IMR-90 (cell line): ENCODE results near the gene SNX3. TPM values are rescaled to one million over a fixed set of nuclear protein-coding genes. Genes with fewer than 3 reads are reported as not detected.

Source experiments
- ATAC-seq: fragments of 200-7000 bp; cut with Tn5 transposase; 2 replicates; pipeline ENCODE4 v1.9.1; 2020; ENCODE audit warnings: low read depth, mild to moderate bottlenecking, moderate library complexity
- BruUV-seq: library from RNA; stranded (reverse); fragments of 400-500 nt; replicated peaks from 2 replicates; lab custom pipeline; 2021; lab: Mats Ljungman, UMichigan
- CTCF ChIA-PET: fragments of 300-600 bp; formaldehyde crosslinking; extraction: SDS; loops from one replicate; lab custom pipeline; 2021; ENCODE audit warnings: antibody characterized with exemption; lab: Yijun Ruan, JAX
- POLR2A ChIA-PET: fragments of 300-600 bp; sonication (Branson Sonifier 250); formaldehyde crosslinking; loops from one replicate; lab custom pipeline; 2022; ENCODE audit warnings: antibody characterized with exemption; ENCODE audit not compliant: unreplicated experiment; lab: Charles Lee
- DNase-seq: peaks from one replicate; pipeline ENCODE4 v3.0.0; 2013
- H2AFZ ChIP-seq: replicated peaks from 2 replicates; pipeline ENCODE3; 2013; ENCODE audit warnings: low read length, mild to moderate bottlenecking; ENCODE audit not compliant: poor library complexity
- H2AK5ac ChIP-seq: 2 replicates; pipeline ENCODE4 v1.6.1; 2013; ENCODE audit warnings: low read depth, low read length, inconsistent platforms
- H2AK9ac ChIP-seq: replicated peaks from 2 replicates; pipeline ENCODE3; 2013; ENCODE audit warnings: mild to moderate bottlenecking, low read depth, low read length, moderate library complexity; ENCODE audit not compliant: poor library complexity
- H2BK120ac ChIP-seq: 2 replicates; pipeline ENCODE4 v1.6.1; 2013; ENCODE audit warnings: low read depth, low read length, inconsistent platforms
- H2BK15ac ChIP-seq: 3 replicates; pipeline ENCODE4 v1.6.1; 2013; ENCODE audit warnings: low read depth, low read length, inconsistent platforms
- H2BK20ac ChIP-seq: 2 replicates; pipeline ENCODE4 v1.6.1; 2013; ENCODE audit warnings: low read depth, mild to moderate bottlenecking, inconsistent platforms, low read length, moderate library complexity
- H2BK5ac ChIP-seq: 2 replicates; pipeline ENCODE4 v1.6.1; 2013; ENCODE audit warnings: mild to moderate bottlenecking, low read depth, low read length, inconsistent platforms; ENCODE audit not compliant: poor library complexity, severe bottlenecking
- H3K14ac ChIP-seq: replicated peaks from 2 replicates; pipeline ENCODE4 v1.6.1; 2013; ENCODE audit warnings: low read depth, low read length, inconsistent platforms
- H3K18ac ChIP-seq: 2 replicates; pipeline ENCODE4 v1.6.1; 2013; ENCODE audit warnings: low read depth, low read length, control low read depth
- H3K23ac ChIP-seq: 2 replicates; pipeline ENCODE4 v1.6.1; 2013; ENCODE audit warnings: low read depth, low read length, inconsistent platforms
- H3K27ac ChIP-seq: 2 replicates; pipeline ENCODE4 v1.5.1; 2013; ENCODE audit warnings: mild to moderate bottlenecking, control low read depth, low read length; ENCODE audit not compliant: insufficient read depth
- H3K27me3 ChIP-seq: 2 replicates; pipeline ENCODE4 v1.6.1; 2013; ENCODE audit warnings: low read length; ENCODE audit not compliant: control insufficient read depth, insufficient read depth
- H3K36me3 ChIP-seq: 2 replicates; pipeline ENCODE4 v1.6.1; 2013; ENCODE audit warnings: low read length, mixed read lengths; ENCODE audit not compliant: control insufficient read depth, insufficient read depth
- H3K4ac ChIP-seq: 2 replicates; pipeline ENCODE4 v1.6.1; 2013; ENCODE audit warnings: low read depth, low read length, inconsistent platforms
- H3K4me1 ChIP-seq: 2 replicates; pipeline ENCODE4 v1.6.1; 2013; ENCODE audit warnings: low read length, mixed read lengths; ENCODE audit not compliant: control insufficient read depth, insufficient read depth
- H3K4me2 ChIP-seq: 2 replicates; pipeline ENCODE4 v1.6.1; 2013; ENCODE audit warnings: low read depth, mild to moderate bottlenecking, control low read depth, low read length, moderate library complexity
- H3K4me3 ChIP-seq: 2 replicates; pipeline ENCODE4 v1.5.1; 2013; ENCODE audit warnings: low read depth, mild to moderate bottlenecking, control low read depth, low read length, moderate library complexity; ENCODE audit not compliant: insufficient read depth
- H3K56ac ChIP-seq: 2 replicates; pipeline ENCODE4 v1.6.1; 2013; ENCODE audit warnings: low read length, inconsistent platforms; ENCODE audit not compliant: insufficient read depth; ENCODE audit errors: extremely low read depth
- H3K79me1 ChIP-seq, 2 experiments: 2 replicates each; pipeline ENCODE4 v1.6.1; 2013; ENCODE audit warnings: low read length in 2 of 2, inconsistent platforms in 1 of 2, low read depth in 1 of 2
- H3K9ac ChIP-seq: 2 replicates; pipeline ENCODE4 v1.6.1; 2013; ENCODE audit warnings: low read depth, low read length, control low read depth
- H3K9me1 ChIP-seq: 2 replicates; pipeline ENCODE4 v1.6.1; 2013; ENCODE audit warnings: low read length, inconsistent platforms; ENCODE audit not compliant: insufficient read depth
- H3K9me3 ChIP-seq: 2 replicates; pipeline ENCODE4 v1.6.1; 2013; ENCODE audit warnings: low read length; ENCODE audit not compliant: control insufficient read depth, insufficient read depth
- H4K20me1 ChIP-seq: 2 replicates; pipeline ENCODE4 v1.6.1; 2013; ENCODE audit warnings: low read length, inconsistent platforms; ENCODE audit not compliant: insufficient read depth
- H4K5ac ChIP-seq: 2 replicates; pipeline ENCODE4 v1.6.1; 2013; ENCODE audit warnings: mild to moderate bottlenecking, low read depth, low read length, control low read depth
- H4K8ac ChIP-seq, 2 experiments: 2 replicates each; pipeline ENCODE4 v1.6.1; 2013; ENCODE audit warnings: low read depth in 2 of 2, low read length in 2 of 2, control low read depth in 1 of 2, inconsistent platforms in 1 of 2
- H4K91ac ChIP-seq: 2 replicates; pipeline ENCODE4 v1.6.1; 2013; ENCODE audit warnings: low read depth, low read length, inconsistent platforms; ENCODE audit not compliant: insufficient read depth
- CHD1 ChIP-seq: IDR thresholded peaks from 2 replicates; pipeline ENCODE4 v1.6.1; 2012; ENCODE audit warnings: low read depth, low read length, improper control_type of control experiment
- CTCF ChIP-seq: conservative IDR thresholded peaks from 2 replicates; pipeline ENCODE4 v1.5.1; 2012; ENCODE audit warnings: mild to moderate bottlenecking, low read depth, low read length, improper control_type of control experiment
- ELK1 ChIP-seq: fragments of 150-350 bp; IDR thresholded peaks from 2 replicates; pipeline ENCODE4 v1.6.1; 2016; ENCODE audit warnings: low read depth, mild to moderate bottlenecking, low read length, moderate library complexity, borderline replicate concordance
- MAFK ChIP-seq: IDR thresholded peaks from 2 replicates; pipeline ENCODE4 v1.6.1; 2012; ENCODE audit warnings: low read depth, low read length, improper control_type of control experiment
- MXI1 ChIP-seq: IDR thresholded peaks from 2 replicates; pipeline ENCODE4 v1.6.1; 2012; ENCODE audit warnings: low read depth, mild to moderate bottlenecking, low read length, moderate library complexity, borderline replicate concordance
- POLR2A ChIP-seq: IDR thresholded peaks from 2 replicates; pipeline ENCODE4 v1.6.1; 2012; ENCODE audit warnings: mild to moderate bottlenecking, low read depth, low read length
- SMC3 ChIP-seq: fragments of 150-350 bp; IDR thresholded peaks from 2 replicates; pipeline ENCODE4 v1.6.1; 2016; ENCODE audit warnings: low read depth, mild to moderate bottlenecking, antibody characterized with exemption, low read length, moderate library complexity
- USF2 ChIP-seq: fragments of 150-350 bp; IDR thresholded peaks from 2 replicates; pipeline ENCODE4 v1.6.1; 2017; ENCODE audit warnings: mild to moderate bottlenecking, antibody characterized with exemption, low read length, low read depth
- WGBS, 2 experiments: methylation state at CpG; one replicate each; pipeline versions ENCODE4 v1.1.5 to v1.1.7; 2013; ENCODE audit warnings: missing lambda C conversion rate in 2 of 2; ENCODE audit not compliant: insufficient read length in 1 of 2; ENCODE audit errors: extremely low coverage in 2 of 2; 5-methylcytosine and 5-hydroxymethylcytosine counted together
- dilution Hi-C: fragments of 300-500 bp; cut with HindIII; formaldehyde crosslinking; loops from one replicate; pipeline ENCODE4 v1.14.3; 2018; ENCODE audit warnings: low sequenced_read_pairs; ENCODE audit not compliant: unreplicated experiment
- in situ Hi-C: fragments of 300-500 bp; cut with MboI; formaldehyde crosslinking; loops from 3 replicates; pipeline ENCODE4 v1.14.3; 2019; ENCODE audit warnings: low sequenced_read_pairs, inconsistent platforms, mixed read lengths
- intact Hi-C: fragments of 100-400 bp; cut with micrococcal nuclease; formaldehyde crosslinking; loops from 2 replicates; pipeline ENCODE4 v1.10.0; 2022
- polyA plus RNA-seq, 3 experiments: library from polyadenylated mRNA; depleted of rRNA; stranded (reverse); fragments of >200 nt; gene quantifications; 2 replicates each; pipeline ENCODE4 v1.2.3, GENCODE V29; 2012; ENCODE audit warnings: low replicate concordance in 1 of 3
- total RNA-seq: library from RNA; depleted of rRNA; stranded (reverse); fragments of >200 nt; gene quantifications from 2 replicates; pipeline ENCODE4 v1.2.3, GENCODE V29; 2012

SNX3 gene
- total and polyA plus RNA-seq, 2 of the 4 experiments (the other 2 are of a cell fraction) = 105 to 159 TPM

DNA sequence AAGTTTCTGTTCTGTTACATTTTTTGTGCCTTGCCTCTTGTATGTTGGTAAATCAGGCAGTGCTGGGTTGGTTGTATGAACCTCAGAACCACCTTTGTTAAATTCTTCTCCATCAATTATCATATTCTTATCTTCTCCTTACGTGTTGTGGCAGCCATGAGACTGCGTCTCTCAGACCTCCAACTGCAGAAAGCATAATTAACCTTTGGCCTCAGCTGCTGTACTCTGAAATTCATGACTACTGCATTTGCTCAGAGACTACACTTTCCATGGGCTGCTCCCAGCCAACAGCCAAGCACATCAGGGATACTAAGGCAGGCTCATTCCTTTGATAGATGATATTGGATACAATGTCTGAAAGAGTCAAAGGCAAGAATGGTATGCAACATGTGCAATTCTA is 15.1 kb upstream of the SNX3 start:
- H3K4ac ChIP-seq = no peak overlapping the region
- H3K9me3 ChIP-seq = no peaks in the 10 kb centered on the region
- dilution Hi-C loops (no loop called here), intact Hi-C loops (no loop called here), in situ Hi-C loops (no loop called here)
- H4K5ac ChIP-seq = no peak overlapping the region
- no peak overlapping the region for H4K8ac ChIP-seq
- H3K9ac ChIP-seq = no peak overlapping the region
- no peak overlapping the region for H2AK5ac ChIP-seq
- 10% methylated on average over 2 of the region's 2 CpGs; no CpG with 5 or more reads in 1 of the 2 experiments for WGBS, 2 experiments
- ChIA-PET POLR2A (no interaction called here), CTCF (no interaction called here)
- ATAC-seq (no peak), DNase-seq (no peak)
- H2BK20ac ChIP-seq = no peak overlapping the region
- BruUV-seq = no TSS peak
- H3K4me3 ChIP-seq = no peak overlapping the region
- no peak overlapping the region for H3K14ac ChIP-seq
- H2BK120ac ChIP-seq = no peak overlapping the region
- H3K23ac ChIP-seq = no peak overlapping the region
- TF ChIP-seq USF2 (no peak), CTCF (no peak), MAFK (no peak), ELK1 (no peak), MXI1 (no peak), POLR2A (no peak), CHD1 (no peak), SMC3 (no peak)
- no peak overlapping the region for H3K27ac ChIP-seq
- H3K9me1 ChIP-seq = no peaks in the 10 kb centered on the region
- no peak overlapping the region for H3K56ac ChIP-seq
- H4K91ac ChIP-seq = no peak overlapping the region
- H3K79me1 ChIP-seq = no peaks in the 10 kb centered on the region
- H3K4me1 ChIP-seq = no peaks in the 10 kb centered on the region
- H4K20me1 ChIP-seq = no peaks in the 10 kb centered on the region
- H2AK9ac ChIP-seq = no peak overlapping the region
- no peak overlapping the region for H2AFZ ChIP-seq
- no peaks in the 10 kb centered on the region; the same call in none of the 2 replicates for H3K27me3 ChIP-seq
- no peak overlapping the region for H2BK5ac ChIP-seq
- H3K36me3 ChIP-seq = no peaks in the 10 kb centered on the region
- H2BK15ac ChIP-seq = no peak overlapping the region
- no peak overlapping the region for H3K18ac ChIP-seq
- H3K4me2 ChIP-seq = no peak overlapping the region
